Stomach (tissue), 9 donors: ENCODE measurements around the gene PCBP3. TPM values are rescaled to one million over a fixed set of nuclear protein-coding genes. Genes with fewer than 3 reads are reported as not detected.

ENCODE experiments used
- DNase-seq, 2 donors: peaks; one replicate each; pipeline versions ENCODE4 v3.0.0 to v3.0.0-alpha.2; 2013 to 2019
- H3K27ac ChIP-seq, 5 donors: fragments of 200-600 bp in 4 of 5; sonication (generic) in 4 of 5; one replicate each; pipeline ENCODE4 v1.5.1; 2013 to 2019; ENCODE audit warnings: mild to moderate bottlenecking in 1 of 5, moderate library complexity in 1 of 5
- H3K27me3 ChIP-seq, 3 donors: fragments of 200-600 bp; sonication (generic); one replicate each; pipeline ENCODE4 v1.5.1; 2017 to 2019; ENCODE audit warnings: mixed run types in 1 of 3
- H3K36me3 ChIP-seq, 4 donors: fragments of 200-600 bp; sonication (generic); 1 replicate in 3 of 4; 2 replicates in 1 of 4; pipeline ENCODE4 v1.5.1; 2016 to 2019
- H3K4me1 ChIP-seq, 4 donors: fragments of 200-600 bp; sonication (generic); one replicate each; pipeline ENCODE4 v1.5.1; 2016 to 2019
- H3K4me3 ChIP-seq, 4 donors: fragments of 200-600 bp; sonication (generic) in 3 of 4; one replicate each; pipeline ENCODE4 v1.5.1; 2016 to 2019; ENCODE audit warnings: mild to moderate bottlenecking in 1 of 4
- H3K9me3 ChIP-seq, 4 donors: fragments of 200-600 bp; sonication (generic); one replicate each; pipeline ENCODE4 v1.5.1; 2016 to 2019
- CTCF ChIP-seq, 7 experiments: fragments of 450-650 bp in 4 of 7; fragments of 200-600 bp in 3 of 7; sonication (generic) in 3 of 7; IDR thresholded peaks; one replicate each; pipeline ENCODE4 v1.5.1; 2016 to 2019; ENCODE audit warnings: antibody characterized with exemption in 7 of 7, control low read depth in 2 of 7, mild to moderate bottlenecking in 1 of 7
- EP300 ChIP-seq: sonication (generic); formaldehyde crosslinking; IDR thresholded peaks from one replicate; pipeline ENCODE4 v1.6.1; 2017; ENCODE audit warnings: antibody characterized with exemption
- POLR2A ChIP-seq, 4 donors: fragments of 450-650 bp; IDR thresholded peaks; one replicate each; pipeline ENCODE4 v1.6.1; 2016; ENCODE audit warnings: antibody characterized with exemption in 4 of 4, control low read depth in 2 of 4, mild to moderate bottlenecking in 1 of 4, moderate library complexity in 1 of 4
- POLR2AphosphoS5 ChIP-seq, 3 donors: sonication (generic); formaldehyde crosslinking; IDR thresholded peaks; one replicate each; pipeline ENCODE4 v1.6.1; 2016; ENCODE audit warnings: antibody characterized with exemption in 3 of 3
- WGBS, 5 donors: extraction: QIAGEN DNeasy Blood & Tissue Kit in 3 of 5; methylation state at CpG; one replicate each; pipeline versions ENCODE4 v1.1.5 to v1.1.7; 2013 to 2018; 5-methylcytosine and 5-hydroxymethylcytosine counted together
- intact Hi-C: fragments of 100-400 bp; cut with DNase I; formaldehyde crosslinking; loops from one replicate; pipeline ENCODE4 v1.15.1; 2023; ENCODE audit warnings: low total_unique reads
- polyA plus RNA-seq, 3 donors: library from polyadenylated mRNA; stranded (reverse); fragments of 200-250 nt; gene quantifications; one replicate each; pipeline ENCODE4 v1.2.3, GENCODE V29; 2013
- total RNA-seq, 5 donors: library from RNA; depleted of rRNA; stranded (reverse); fragments of >200 nt; gene quantifications; one replicate each; pipeline versions ENCODE4 v1.1.0 to v1.2.3, GENCODE V29; 2014 to 2016
- donor health status: healthy with polysubstance abuse.
- donor health status: Bipolar disorder and iron deficiency.
- donor health status: healthy.

PCBP3 gene
- total and polyA plus RNA-seq, 8 donors: 1.8 to 10.9 (median 3.3) TPM; not detected in 3

GRCh38 chr21:45922648-45923047, 279.1 kb downstream of the PCBP3 start:
- Histone ChIP-seq H3K4me1 (peaks cover 0 to 7% (median 3%) of the 10 kb centered on the region in 4 donors), H3K9me3 (no peaks in the 10 kb centered on the region), H3K4me3 (no peak overlapping the region), H3K27me3 (no peaks in the 10 kb centered on the region), H3K27ac (no peak overlapping the region), H3K36me3 (no peaks in the 10 kb centered on the region)
- intact Hi-C loops: no loop called here
- TF ChIP-seq CTCF (IDR thresholded peaks at IDR 0.05): no peak
- no peak for TF ChIP-seq EP300
- no peak for TF ChIP-seq POLR2A (IDR thresholded peaks at IDR 0.05)
- no peak for TF ChIP-seq POLR2AphosphoS5 (IDR thresholded peaks at IDR 0.05)
- 72 to 82% (median 80%) methylated on average over 9 to 12 of the region's 12 CpGs for WGBS, 5 donors
- no peak for DNase-seq

- DNase-seq: peak; percentile 60 to 90
- TF ChIP-seq EP300: no peak
- TF ChIP-seq POLR2AphosphoS5 (IDR thresholded peaks at IDR 0.05): no peak
- TF ChIP-seq POLR2A (IDR thresholded peaks at IDR 0.05): no peak
- TF ChIP-seq CTCF (IDR thresholded peaks at IDR 0.05): peak in 5 of 7 experiments; percentile 63 to 91 (median 82)
- Histone ChIP-seq H3K27ac (no peak overlapping the region), H3K4me1 (peaks cover 0 to 7% (median 3%) of the 10 kb centered on the region in 4 donors), H3K4me3 (no peak overlapping the region), H3K27me3 (no peaks in the 10 kb centered on the region), H3K36me3 (no peaks in the 10 kb centered on the region), H3K9me3 (no peaks in the 10 kb centered on the region)
- intact Hi-C loops: no loop called here
- 10 to 24% (median 19%) methylated on average over 4 to 6 of the region's 6 CpGs for WGBS, 5 donors
Observed at GRCh38 chr21:45923146-45923545, 279.6 kb downstream of the PCBP3 start.

GRCh38 chr21:45926281-45926680, 282.8 kb downstream of the PCBP3 start:
- 63 to 70% (median 67%) methylated on average over 11 of the region's 11 CpGs for WGBS, 5 donors
- Histone ChIP-seq H3K36me3 (no peaks in the 10 kb centered on the region), H3K4me1 (peaks cover 0 to 7% (median 3%) of the 10 kb centered on the region in 4 donors), H3K9me3 (no peaks in the 10 kb centered on the region), H3K27me3 (peaks cover 0 to 16% (median 0%) of the 10 kb centered on the region in 3 donors), H3K4me3 (no peak overlapping the region), H3K27ac (no peak overlapping the region)
- no peak for DNase-seq
- TF ChIP-seq POLR2AphosphoS5 (IDR thresholded peaks at IDR 0.05): no peak
- TF ChIP-seq POLR2A (IDR thresholded peaks at IDR 0.05): no peak
- no peak for TF ChIP-seq EP300
- no peak for TF ChIP-seq CTCF (IDR thresholded peaks at IDR 0.05)
- intact Hi-C loops: no loop called here

GRCh38 chr21:45927032-45927431, 283.5 kb downstream of the PCBP3 start:
- intact Hi-C loops: no loop called here
- 20 to 60% (median 22%) methylated on average over 1 of the region's 1 CpG; no CpG with 5 or more reads in 2 of the 5 donors for WGBS, 5 donors
- Histone ChIP-seq H3K4me3 (no peak overlapping the region), H3K9me3 (no peaks in the 10 kb centered on the region), H3K27me3 (peaks cover 0 to 16% (median 0%) of the 10 kb centered on the region in 3 donors), H3K27ac (no peak overlapping the region), H3K36me3 (no peaks in the 10 kb centered on the region), H3K4me1 (peaks cover 0 to 7% (median 3%) of the 10 kb centered on the region in 4 donors)
- TF ChIP-seq POLR2AphosphoS5 (IDR thresholded peaks at IDR 0.05) (no peak), CTCF (IDR thresholded peaks at IDR 0.05) (no peak), EP300 (no peak), POLR2A (IDR thresholded peaks at IDR 0.05) (no peak)
- DNase-seq: no peak
